ENCODE data around the gene BCL6.
A peak's percentile ranks its signal among the peaks of the same experiment; 100 is the strongest.

The BCL6 gene

GRCh38 chr3:187717572-187717971, 27.7 kb downstream of the BCL6 start:
- POLR2A ChIA-PET = no interaction called here
- DNase-seq (ENCODE audit: extremely low spot score) = no peak
- TF ChIP-seq, protein P1, sequence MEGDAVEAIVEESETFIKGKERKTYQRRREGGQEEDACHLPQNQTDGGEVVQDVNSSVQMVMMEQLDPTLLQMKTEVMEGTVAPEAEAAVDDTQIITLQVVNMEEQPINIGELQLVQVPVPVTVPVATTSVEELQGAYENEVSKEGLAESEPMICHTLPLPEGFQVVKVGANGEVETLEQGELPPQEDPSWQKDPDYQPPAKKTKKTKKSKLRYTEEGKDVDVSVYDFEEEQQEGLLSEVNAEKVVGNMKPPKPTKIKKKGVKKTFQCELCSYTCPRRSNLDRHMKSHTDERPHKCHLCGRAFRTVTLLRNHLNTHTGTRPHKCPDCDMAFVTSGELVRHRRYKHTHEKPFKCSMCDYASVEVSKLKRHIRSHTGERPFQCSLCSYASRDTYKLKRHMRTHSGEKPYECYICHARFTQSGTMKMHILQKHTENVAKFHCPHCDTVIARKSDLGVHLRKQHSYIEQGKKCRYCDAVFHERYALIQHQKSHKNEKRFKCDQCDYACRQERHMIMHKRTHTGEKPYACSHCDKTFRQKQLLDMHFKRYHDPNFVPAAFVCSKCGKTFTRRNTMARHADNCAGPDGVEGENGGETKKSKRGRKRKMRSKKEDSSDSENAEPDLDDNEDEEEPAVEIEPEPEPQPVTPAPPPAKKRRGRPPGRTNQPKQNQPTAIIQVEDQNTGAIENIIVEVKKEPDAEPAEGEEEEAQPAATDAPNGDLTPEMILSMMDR (IDR thresholded peaks at IDR 0.05; ENCODE audit: control extremely low read depth, extremely low read depth, low read depth, missing control alignments) = no peak
- CTCF ChIA-PET = interaction anchor here (1.2 to 11.6 kb wide), 5 partner anchors 12 to 1031 kb away, joined by 3 to 127 read pairs (median 32); partner anchors contain the start of gene RTP2

GRCh38 chr3:187714404-187714979, 30.8 kb downstream of the BCL6 start:
- POLR2A ChIA-PET = no interaction called here
- CTCF ChIA-PET = interaction anchor here (0.9 to 11.6 kb wide), 16 partner anchors 10 to 1417 kb away, joined by 3 to 127 read pairs (median 4); partner anchors contain the start of gene RTP2
- TF ChIP-seq, protein P1 (IDR thresholded peaks at IDR 0.05; ENCODE audit: control extremely low read depth, extremely low read depth, low read depth, missing control alignments) = peak; percentile 82
- peak; percentile 66 for DNase-seq (ENCODE audit: extremely low spot score)

DNA sequence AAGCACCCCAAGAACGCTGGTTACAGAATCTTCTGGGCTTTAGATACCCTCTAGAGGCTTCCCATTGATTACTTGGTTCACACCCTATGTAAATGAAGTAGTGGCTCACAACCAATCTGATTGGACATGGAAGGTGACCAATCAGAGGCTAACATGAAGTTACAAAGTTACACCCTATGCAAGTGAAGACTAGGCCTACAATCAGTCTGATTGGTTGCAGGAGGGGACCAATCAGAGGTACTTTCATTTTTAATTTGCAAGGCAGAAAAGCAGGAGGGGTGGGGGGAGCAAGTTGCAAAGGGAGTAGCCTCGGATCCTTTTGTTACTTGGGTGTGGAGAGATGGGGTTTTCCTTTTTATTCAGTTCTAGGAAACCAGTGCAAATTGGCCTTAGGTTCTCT, 31.8 kb downstream of the BCL6 start:
- TF ChIP-seq, protein P1 (IDR thresholded peaks at IDR 0.05; ENCODE audit: control extremely low read depth, extremely low read depth, low read depth, missing control alignments) = no peak
- ChIA-PET POLR2A (no interaction called here), CTCF (interaction anchor here (0.8 to 11.6 kb wide), 9 partner anchors 9 to 1240 kb away, joined by 3 to 127 read pairs (median 5); partner anchors contain the start of gene RTP2)
- DNase-seq (ENCODE audit: extremely low spot score) = no peak

- TF ChIP-seq, protein P1 (IDR thresholded peaks at IDR 0.05; ENCODE audit: control extremely low read depth, extremely low read depth, low read depth, missing control alignments) = no peak
- DNase-seq (ENCODE audit: extremely low spot score) = no peak
- ChIA-PET POLR2A (no interaction called here), CTCF (interaction anchor here (1.2 to 9.3 kb wide), 4 partner anchors 8 to 390 kb away, joined by 4 to 76 read pairs (median 9); no protein-coding TSS in a partner anchor)
Observed at GRCh38 chr3:187709155-187709554, 36.1 kb downstream of the BCL6 start.

DNA sequence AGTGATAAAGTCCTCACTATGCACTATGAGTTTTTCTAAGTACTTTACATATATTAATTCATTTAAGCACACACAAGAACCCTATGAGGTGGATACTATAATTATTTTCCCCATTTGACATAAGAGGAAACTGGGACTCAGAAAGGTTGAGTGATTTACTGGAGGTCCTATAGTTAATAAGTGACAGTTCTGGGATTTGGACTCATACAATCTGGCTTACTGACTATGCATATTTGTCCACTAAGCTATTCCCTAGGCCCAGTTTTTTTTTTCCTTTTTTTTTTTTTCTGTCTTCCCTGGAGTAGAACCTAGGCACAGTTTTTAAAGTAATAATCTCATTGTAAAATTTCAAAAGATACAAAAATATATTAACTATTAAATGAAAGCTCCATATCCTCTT, 36.6 kb downstream of the BCL6 start:
- POLR2A ChIA-PET = no interaction called here
- TF ChIP-seq, protein P1 (IDR thresholded peaks at IDR 0.05; ENCODE audit: control extremely low read depth, extremely low read depth, low read depth, missing control alignments) = no peak
- CTCF ChIA-PET = interaction anchor here (1.2 to 9.3 kb wide), 3 partner anchors 8 to 389 kb away, joined by 4 to 76 read pairs (median 14); no protein-coding TSS in a partner anchor
- DNase-seq (ENCODE audit: extremely low spot score) = no peak

- DNase-seq (ENCODE audit: extremely low spot score) = no peak
- ChIA-PET CTCF (interaction anchor here (2.2 to 9.3 kb wide), 3 partner anchors 10 to 388 kb away, joined by 6 to 76 read pairs (median 7); no protein-coding TSS in a partner anchor), POLR2A (no interaction called here)
- TF ChIP-seq, protein P1 (IDR thresholded peaks at IDR 0.05; ENCODE audit: control extremely low read depth, extremely low read depth, low read depth, missing control alignments) = no peak
Observed at GRCh38 chr3:187706971-187707370, 38.3 kb downstream of the BCL6 start.
